K562 treated with DMSO at 1 percent for 12 hours (cell line): ENCODE data around the gene CLEC17A. TPM values are rescaled to one million over a fixed set of nuclear protein-coding genes. Genes with fewer than 3 reads are reported as not detected.

Experiments used
- total RNA-seq: library from RNA; unstranded; fragments of 300-600 nt; gene quantifications from 2 replicates; pipeline ENCODE4 v1.2.3, GENCODE V29; 2022; ENCODE audit not compliant: insufficient read depth

The CLEC17A gene
- total RNA-seq, result not detected in 2 replicates

GRCh38 chr19:14582894-14583340 is at the start of gene CLEC17A:
CLEC17A (plus strand) TSS chr19:14583084; CDS start chr19:14583161, 77 bp downstream.

GRCh38 chr19:14571695-14572490 is 11.0 kb upstream of the CLEC17A start, which contains the start of gene NDUFB7:
NDUFB7 (minus strand) TSS chr19:14572066; CDS start chr19:14572000, 66 bp downstream.

Other genes starting within 250 kb of the CLEC17A start
- 28.7 and 57.4 TPM in 2 replicates for gene ADGRE5, start 201.6 kb upstream of the CLEC17A start, total RNA-seq
- 194 and 225 TPM in 2 replicates for gene DDX39A, start 163.7 kb upstream of the CLEC17A start, total RNA-seq
- 253 and 267 TPM in 2 replicates for gene PKN1, start 149.8 kb upstream of the CLEC17A start, total RNA-seq
- gene PTGER1, start 107.7 kb upstream of the CLEC17A start, total RNA-seq, result 1.0 TPM in 1 of 2 replicates, not detected in the other
- 135 and 169 TPM in 2 replicates for gene GIPC1, start 87.0 kb upstream of the CLEC17A start, total RNA-seq
- 91.5 and 142 TPM in 2 replicates for gene DNAJB1, start 64.7 kb upstream of the CLEC17A start, total RNA-seq
- gene TECR, start 53.5 kb upstream of the CLEC17A start, total RNA-seq, result 318 and 408 TPM in 2 replicates
- 356 and 637 TPM in 2 replicates for gene NDUFB7, start 11.0 kb upstream of the CLEC17A start, total RNA-seq
- not detected in 2 replicates for gene ADGRE3, start 91.8 kb downstream of the CLEC17A start, total RNA-seq
- 2.6 and 11.4 TPM in 2 replicates for gene ZNF333, start 107.0 kb downstream of the CLEC17A start, total RNA-seq
- gene ADGRE2, start 195.5 kb downstream of the CLEC17A start, total RNA-seq, result 2.5 and 7.5 TPM in 2 replicates